Skeletal muscle satellite cell (primary cell): ENCODE results near the gene SRCIN1.
"Not testable (repeated sequence)": the region's sequence is repeated elsewhere in the genome, so short reads cannot be mapped to it uniquely, and the experiment has no call there.

Experiments used
- H3K27me3 ChIP-seq: 2 replicates; pipeline ENCODE4 v1.7.0; 2013; ENCODE audit warnings: low read length; ENCODE audit not compliant: control insufficient read depth, insufficient read depth
- H3K36me3 ChIP-seq: 2 replicates; pipeline ENCODE4 v1.7.0; 2013; ENCODE audit warnings: mild to moderate bottlenecking, control low read depth, low read length; ENCODE audit not compliant: insufficient read depth
- H3K4me1 ChIP-seq: 2 replicates; pipeline ENCODE4 v1.7.0; 2013; ENCODE audit warnings: low read length; ENCODE audit not compliant: control insufficient read depth, insufficient read depth
- H3K4me2 ChIP-seq: 2 replicates; pipeline ENCODE4 v1.7.0; 2013; ENCODE audit warnings: mild to moderate bottlenecking, low read length
- H3K4me3 ChIP-seq: 2 replicates; pipeline ENCODE4 v1.7.0; 2013; ENCODE audit warnings: low read length
- H3K9ac ChIP-seq: 2 replicates; pipeline ENCODE4 v1.7.0; 2013; ENCODE audit warnings: mild to moderate bottlenecking, low read depth, low read length, moderate library complexity
- H3K9me3 ChIP-seq: replicated peaks from 2 replicates; pipeline ENCODE4 v1.7.0; 2013; ENCODE audit warnings: mild to moderate bottlenecking, control low read depth, low read length

Gene SRCIN1

GRCh38 chr17:38533241-38533640 is 72.5 kb downstream of the SRCIN1 start:
- peaks cover 34% of the 10 kb centered on the region for H3K27me3 ChIP-seq
- H3K9ac ChIP-seq: no peak overlapping the region
- no peak overlapping the region for H3K4me2 ChIP-seq
- H3K9me3 ChIP-seq: no peaks in the 10 kb centered on the region
- no peaks in the 10 kb centered on the region for H3K4me1 ChIP-seq
- H3K36me3 ChIP-seq: no peaks in the 10 kb centered on the region
- H3K4me3 ChIP-seq: no peak overlapping the region

- Histone ChIP-seq H3K36me3 (no peaks in the 10 kb centered on the region), H3K9ac (no peak overlapping the region), H3K4me2 (no peak overlapping the region)
These were observed 73.3 kb downstream of the SRCIN1 start for GRCh38 chr17:38532451-38532850.

GRCh38 chr17:38531761-38532160 is 74.0 kb downstream of the SRCIN1 start:
- H3K4me3 ChIP-seq, H3K4me1 ChIP-seq, H3K36me3 ChIP-seq, H3K9ac ChIP-seq, H3K9me3 ChIP-seq, H3K4me2 ChIP-seq: not testable (repeated sequence)
- H3K27me3 ChIP-seq: peaks cover 39% of the 10 kb centered on the region

More at GRCh38 chr17:38532451-38532850, 73.3 kb downstream of the SRCIN1 start:
- Histone ChIP-seq H3K9me3 (no peaks in the 10 kb centered on the region), H3K4me3 (no peak overlapping the region), H3K4me1 (no peaks in the 10 kb centered on the region), H3K27me3 (peaks cover 39% of the 10 kb centered on the region)

- H3K4me3 ChIP-seq, H3K36me3 ChIP-seq, H3K4me2 ChIP-seq, H3K9ac ChIP-seq, H3K9me3 ChIP-seq, H3K4me1 ChIP-seq: not testable (repeated sequence)
- H3K27me3 ChIP-seq: peaks cover 31% of the 10 kb centered on the region
These were observed 74.9 kb downstream of the SRCIN1 start for GRCh38 chr17:38530856-38531255.

DNA sequence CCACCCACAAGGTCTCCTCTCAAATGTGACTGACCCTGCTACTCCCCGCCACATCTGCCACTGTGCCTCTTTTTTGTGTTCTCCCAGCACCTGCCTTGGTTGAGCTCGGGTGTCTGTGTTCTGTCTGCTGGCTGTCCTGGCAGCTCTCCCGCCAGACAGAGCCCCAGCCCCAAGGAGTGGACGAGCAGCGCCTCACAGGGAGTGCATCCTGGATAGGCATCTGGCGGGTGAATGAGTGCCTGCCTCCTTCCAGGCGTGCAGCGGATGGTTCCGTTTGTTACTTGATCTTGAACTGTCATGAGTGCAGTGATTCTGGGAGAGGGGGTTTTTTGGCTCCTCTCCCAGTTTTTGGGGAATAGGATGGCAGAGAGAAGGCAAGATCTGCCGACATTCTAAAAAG is 77.6 kb downstream of the SRCIN1 start:
- H3K9me3 ChIP-seq, H3K9ac ChIP-seq, H3K4me2 ChIP-seq, H3K36me3 ChIP-seq, H3K4me3 ChIP-seq, H3K4me1 ChIP-seq: not testable (repeated sequence)
- H3K27me3 ChIP-seq: peaks cover 20% of the 10 kb centered on the region

GRCh38 chr17:38526526-38526925 is 79.2 kb downstream of the SRCIN1 start:
- H3K36me3 ChIP-seq, H3K4me2 ChIP-seq, H3K4me3 ChIP-seq, H3K9ac ChIP-seq, H3K4me1 ChIP-seq, H3K9me3 ChIP-seq: not testable (repeated sequence)
- H3K27me3 ChIP-seq: peaks cover 20% of the 10 kb centered on the region

GRCh38 chr17:38512473-38513058 is 93.2 kb downstream of the SRCIN1 start:
- Histone ChIP-seq H3K4me2 (no peak overlapping the region), H3K9ac (no peak overlapping the region), H3K36me3 (peaks cover 2% of the 10 kb centered on the region), H3K27me3 (no peaks in the 10 kb centered on the region), H3K9me3 (no peaks in the 10 kb centered on the region), H3K4me3 (no peak overlapping the region), H3K4me1 (peaks cover 40% of the 10 kb centered on the region)

DNA sequence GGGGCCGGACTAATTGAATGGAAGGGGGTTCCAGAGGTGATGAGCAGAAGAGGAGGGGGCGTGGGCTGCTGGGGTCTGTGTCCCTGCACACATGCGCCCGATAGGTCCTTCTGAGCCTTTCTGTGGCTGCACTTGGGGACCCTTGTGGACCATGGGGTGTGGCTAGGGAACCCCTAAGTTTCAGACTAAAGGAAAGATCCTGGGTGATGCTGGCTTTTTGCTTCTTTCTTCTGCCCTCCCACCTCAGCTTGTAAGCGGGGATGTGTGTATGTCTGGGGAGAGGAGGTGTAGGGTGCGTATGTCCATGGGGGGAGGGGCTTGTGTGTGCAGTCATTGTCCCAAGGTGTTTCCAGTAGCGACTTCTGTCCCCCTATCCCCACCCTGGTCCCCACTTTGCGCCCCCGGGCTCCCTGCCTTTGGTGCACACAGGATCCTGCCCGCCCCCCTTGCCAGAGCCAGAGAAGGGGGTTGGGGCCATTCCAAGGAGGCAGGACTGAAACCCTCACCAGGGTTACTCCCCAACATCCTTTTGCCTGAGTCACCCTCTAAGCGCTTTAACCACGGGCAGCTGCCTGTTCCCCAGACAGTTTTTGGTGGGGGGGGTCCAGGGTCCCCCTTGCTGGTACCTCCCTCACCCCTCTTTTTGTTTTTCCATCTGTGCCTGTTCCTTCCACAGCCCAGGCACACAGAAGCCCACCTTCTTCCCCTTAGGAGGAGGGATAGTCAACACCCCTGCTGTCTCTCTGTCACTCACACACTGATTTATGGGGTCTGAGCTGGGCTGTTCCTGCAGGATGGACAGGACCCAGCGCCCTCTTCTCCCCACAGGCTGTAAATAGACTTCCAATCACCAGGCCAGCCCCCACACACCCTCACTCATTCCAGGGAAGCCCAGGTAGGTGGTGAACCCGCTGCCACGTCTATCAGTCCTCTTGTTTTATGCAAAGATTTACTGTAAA is 94.3 kb downstream of the SRCIN1 start:
- H3K9me3 ChIP-seq: no peaks in the 10 kb centered on the region
- no peaks in the 10 kb centered on the region for H3K27me3 ChIP-seq
- H3K4me2 ChIP-seq: peak overlapping the region; percentile 51
- H3K9ac ChIP-seq: no peak overlapping the region
- H3K4me3 ChIP-seq: no peak overlapping the region
- peaks cover 40% of the 10 kb centered on the region for H3K4me1 ChIP-seq
- H3K36me3 ChIP-seq: peaks cover 11% of the 10 kb centered on the region

- Histone ChIP-seq H3K27me3 (no peaks in the 10 kb centered on the region), H3K9ac (no peak overlapping the region), H3K4me3 (peak overlapping the region; percentile 7)
These were observed 95.2 kb downstream of the SRCIN1 start for GRCh38 chr17:38510421-38511149.

DNA sequence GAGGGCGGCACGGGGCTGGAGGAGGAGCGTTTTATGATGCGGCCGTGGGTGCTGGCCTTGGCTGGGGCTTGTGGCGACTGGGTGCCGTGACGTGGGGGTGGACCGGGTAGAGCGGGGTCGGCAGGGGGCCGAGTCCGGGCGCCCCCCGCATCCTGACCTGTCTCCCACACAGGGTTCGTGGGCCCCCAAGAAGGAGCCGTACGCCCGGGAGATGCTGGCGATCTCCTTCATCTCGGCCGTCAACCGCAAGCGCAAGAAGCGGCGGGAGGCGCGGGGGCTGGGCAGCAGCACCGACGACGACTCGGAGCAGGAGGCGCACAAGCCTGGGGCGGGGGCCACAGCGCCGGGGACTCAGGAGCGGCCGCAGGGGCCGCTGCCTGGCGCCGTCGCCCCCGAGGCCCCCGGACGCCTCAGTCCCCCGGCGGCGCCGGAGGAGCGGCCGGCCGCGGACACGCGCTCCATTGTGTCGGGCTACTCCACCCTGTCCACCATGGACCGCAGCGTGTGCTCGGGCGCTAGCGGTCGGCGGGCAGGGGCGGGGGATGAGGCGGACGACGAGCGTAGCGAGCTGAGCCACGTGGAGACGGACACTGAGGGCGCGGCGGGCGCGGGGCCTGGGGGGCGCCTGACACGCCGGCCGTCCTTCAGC is 95.9 kb downstream of the SRCIN1 start:
- H3K27me3 ChIP-seq: no peaks in the 10 kb centered on the region
- H3K9me3 ChIP-seq: no peaks in the 10 kb centered on the region
- H3K4me3 ChIP-seq: peak overlapping the region; percentile 7
- H3K36me3 ChIP-seq: peaks cover 19% of the 10 kb centered on the region
- peaks cover 40% of the 10 kb centered on the region for H3K4me1 ChIP-seq
- H3K4me2 ChIP-seq: peak overlapping the region; percentile 67
- H3K9ac ChIP-seq: no peak overlapping the region

More at GRCh38 chr17:38510421-38511149, 95.2 kb downstream of the SRCIN1 start:
- Histone ChIP-seq H3K4me2 (peak overlapping the region; percentile 67), H3K36me3 (peaks cover 19% of the 10 kb centered on the region), H3K4me1 (peaks cover 40% of the 10 kb centered on the region), H3K9me3 (no peaks in the 10 kb centered on the region)
